K562 (cell line): Measurements from ENCODE around the gene NHSL2. TPM values are rescaled to one million over a fixed set of nuclear protein-coding genes. Genes with fewer than 3 reads are reported as not detected.

Experiments used
- ATAC-seq: fragments of 200-7000 bp; cut with Tn5 transposase; 3 replicates; pipeline ENCODE4 v1.9.1; 2020; ENCODE audit warnings: moderate library complexity
- BruUV-seq: library from RNA; stranded (reverse); fragments of 400-500 nt; replicated peaks from 2 replicates; lab custom pipeline; 2021; lab: Mats Ljungman, UMichigan
- CTCF ChIA-PET: fragments of 300-600 bp; formaldehyde crosslinking; extraction: SDS; loops from one replicate; lab custom pipeline; 2021; ENCODE audit warnings: low intra/inter-chr PET ratio; lab: Yijun Ruan, JAX
- POLR2A ChIA-PET: fragments of 300-600, 350-650 bp; sonication (Branson Sonifier 250); formaldehyde crosslinking; extraction: SDS; loops from one replicate; lab custom pipeline; 2021; ENCODE audit warnings: antibody characterized with exemption, inconsistent platforms; lab: Yijun Ruan, JAX
- DNase-seq, 4 experiments: peaks; one replicate each; pipeline versions ENCODE4 v3.0.0 to v3.0.0-alpha.2; 2011 to 2018; ENCODE audit warnings: low spot score in 3 of 4, mixed read lengths in 3 of 4; ENCODE audit errors: extremely low read depth in 1 of 4
- FAIRE-seq: peaks from 2 replicates; lab custom pipeline; 2011; peaks lifted over from hg19 to GRCh38; lab: Jason Lieb, UNC
- H2AFZ ChIP-seq: 2 replicates; pipeline ENCODE4 v1.6.0; 2011; ENCODE audit warnings: low read depth, low read length, control low read depth, inconsistent platforms
- H3K27ac ChIP-seq: fragments of 200-600 bp; 3 replicates; pipeline ENCODE4 v1.8.0; 2011; ENCODE audit warnings: low read depth, mild to moderate bottlenecking, control low read depth, inconsistent platforms, low read length, moderate library complexity, mixed read lengths; ENCODE audit errors: extremely low read depth
- H3K27me3 ChIP-seq, 2 experiments: fragments of 300-600 bp in 1 of 2; 2 replicates in 1 of 2; 3 replicates in 1 of 2; pipeline versions ENCODE4 v1.6.0 to v1.8.0; 2011; ENCODE audit warnings: inconsistent platforms in 2 of 2, low read length in 2 of 2, mild to moderate bottlenecking in 1 of 2, mixed read lengths in 1 of 2, moderate library complexity in 1 of 2; ENCODE audit not compliant: control insufficient read depth in 2 of 2, insufficient read depth in 2 of 2
- H3K36me3 ChIP-seq: fragments of 300-600 bp; 3 replicates; pipeline ENCODE4 v1.8.0; 2011; ENCODE audit warnings: mild to moderate bottlenecking, low read length, inconsistent platforms; ENCODE audit not compliant: control insufficient read depth, insufficient read depth
- H3K4me1 ChIP-seq, 2 experiments: fragments of 200-600 bp in 1 of 2; replicated peaks in 1 of 2; 2 replicates in 1 of 2; 3 replicates in 1 of 2; pipeline versions ENCODE4 v1.5.1 to v1.8.0; 2011; ENCODE audit warnings: inconsistent platforms in 2 of 2, low read length in 2 of 2, mild to moderate bottlenecking in 1 of 2, mixed read lengths in 1 of 2, moderate library complexity in 1 of 2; ENCODE audit not compliant: control insufficient read depth in 2 of 2, insufficient read depth in 2 of 2
- H3K4me2 ChIP-seq: 2 replicates; pipeline ENCODE4 v1.6.1; 2011; ENCODE audit warnings: low read length, control low read depth, inconsistent platforms, mixed read lengths; ENCODE audit not compliant: insufficient read depth
- H3K4me3 ChIP-seq: fragments of 200-600 bp; sonication (generic), shearing (Covaris generic); 2 replicates; pipeline ENCODE4 v1.5.1; 2016; ENCODE audit warnings: control low read depth, inconsistent platforms
- H3K79me2 ChIP-seq: fragments of 200-600 bp; 3 replicates; pipeline ENCODE4 v1.8.0; 2011; ENCODE audit warnings: low read length, inconsistent platforms; ENCODE audit not compliant: control insufficient read depth, insufficient read depth
- H3K9ac ChIP-seq, 2 experiments: 2 replicates each; pipeline versions ENCODE4 v1.6.0 to v1.6.1; 2011; ENCODE audit warnings: low read depth in 2 of 2, low read length in 2 of 2, control low read depth in 1 of 2, inconsistent platforms in 1 of 2, mild to moderate bottlenecking in 1 of 2, mixed read lengths in 1 of 2; ENCODE audit not compliant: insufficient read depth in 1 of 2
- H3K9me1 ChIP-seq: one replicate; pipeline ENCODE4 v1.6.0; 2011; ENCODE audit warnings: inconsistent platforms, mild to moderate bottlenecking, low read length, moderate library complexity; ENCODE audit not compliant: control insufficient read depth, insufficient read depth
- H3K9me3 ChIP-seq: replicated peaks from 2 replicates; pipeline ENCODE4 v1.5.1; 2011; ENCODE audit warnings: low read depth, low read length, inconsistent platforms; ENCODE audit not compliant: control insufficient read depth, insufficient read depth
- H4K20me1 ChIP-seq: replicated peaks from 2 replicates; pipeline ENCODE4 v1.6.1; 2011; ENCODE audit warnings: low read length, inconsistent platforms, mixed read lengths; ENCODE audit not compliant: control insufficient read depth, insufficient read depth
- ASH1L ChIP-seq: fragments of 450-650 bp; IDR thresholded peaks from 2 replicates; pipeline ENCODE4 v1.6.1; 2018; ENCODE audit warnings: borderline replicate concordance, mild to moderate bottlenecking, low read depth; ENCODE audit not compliant: partially characterized antibody
- CC2D1A ChIP-seq: fragments of 450-650 bp; IDR thresholded peaks from 2 replicates; pipeline ENCODE4 v1.6.1; 2017; ENCODE audit warnings: mild to moderate bottlenecking
- CEBPG ChIP-seq, 3 experiments: fragments of 200-800 bp in 1 of 3; sonication (Bioruptor generic) in 1 of 3; sonication (generic) in 1 of 3; formaldehyde crosslinking in 1 of 3; IDR thresholded peaks in 2 of 3; conservative IDR thresholded peaks in 1 of 3; 2 replicates each; pipeline versions ENCODE4 v1.6.1 to v1.8.0; 2016 to 2022; ENCODE audit warnings: missing compliant biosample characterization in 2 of 3, missing genetic modification characterization in 2 of 3, mild to moderate bottlenecking in 1 of 3, missing genetic modification reagents in 1 of 3
- DLX4 ChIP-seq: fragments of 250-450 bp; sonication (Bioruptor Pico); IDR thresholded peaks from 2 replicates; pipeline ENCODE4 v1.6.1; 2021; ENCODE audit warnings: mild to moderate bottlenecking
- E2F1 ChIP-seq: sonication (generic); formaldehyde crosslinking; IDR thresholded peaks from 2 replicates; pipeline ENCODE4 v1.8.1; 2023; ENCODE audit warnings: mild to moderate bottlenecking, missing genetic modification reagents, moderate library complexity
- SRSF1 ChIP-seq: fragments of 200-400 bp; formaldehyde crosslinking; IDR thresholded peaks from 2 replicates; pipeline ENCODE4 v1.6.1; 2017; ENCODE audit warnings: mild to moderate bottlenecking, low read depth, low read length, moderate library complexity
- ZBTB8A ChIP-seq: fragments of 450-650 bp; IDR thresholded peaks from 2 replicates; pipeline ENCODE4 v1.6.1; 2018; ENCODE audit warnings: mild to moderate bottlenecking, moderate library complexity; ENCODE audit not compliant: partially characterized antibody
- ZNF518B ChIP-seq: fragments of 250-450 bp; sonication (Bioruptor Pico); IDR thresholded peaks from 2 replicates; pipeline ENCODE4 v1.5.0; 2021; ENCODE audit warnings: mild to moderate bottlenecking, moderate library complexity
- ZNF592 ChIP-seq: fragments of 450-650 bp; IDR thresholded peaks from 2 replicates; pipeline ENCODE4 v1.6.1; 2017; ENCODE audit warnings: antibody characterized with exemption, mild to moderate bottlenecking
- WGBS: fragments of 100-300 bp; shearing (Covaris generic); methylation state at CpG from one replicate; pipeline ENCODE4 v1.1.6; 2016; ENCODE audit warnings: low coverage, mixed read lengths; ENCODE audit not compliant: insufficient coverage; ENCODE audit errors: missing lambda C conversion rate; 5-methylcytosine and 5-hydroxymethylcytosine counted together
- in situ Hi-C: fragments of 300-500 bp; cut with MboI; formaldehyde crosslinking; loops from 4 replicates; pipeline ENCODE4 v1.15.0; 2018; ENCODE audit warnings: inconsistent platforms, mixed read lengths
- intact Hi-C: fragments of 100-400 bp; cut with micrococcal nuclease; formaldehyde crosslinking; loops from 2 replicates; pipeline ENCODE4 v1.14.2; 2022
- polyA plus RNA-seq, 8 experiments: library from polyadenylated mRNA; depleted of rRNA in 4 of 8; stranded (reverse) in 5 of 8; unstranded in 3 of 8; fragments of >200 nt; fragmentation: Nextera tagmentation in 2 of 8; fragmentation: Illumina TruSeq in 1 of 8; extraction: Ambion mirVana in 2 of 8; extraction: Trizol in 1 of 8; gene quantifications; 2 replicates each; pipeline versions ENCODE4 v1.2.1 to v1.2.3, GENCODE V29; 2011 to 2014; ENCODE audit warnings: inconsistent platforms in 1 of 8, missing spikeins in 1 of 8
- total RNA-seq, 7 experiments: library from RNA; depleted of rRNA in 6 of 7; stranded (reverse); fragments of >200 nt in 6 of 7; fragmentation: Illumina TruSeq in 2 of 7; extraction: Trizol in 2 of 7; gene quantifications; 2 replicates each; pipeline versions ENCODE4 v1.2.1 to v1.2.3, GENCODE V29; 2011 to 2021; ENCODE audit warnings: low replicate concordance in 1 of 7

NHSL2 gene
- total and polyA plus RNA-seq, 9 of the 15 experiments (the other 6 are each of a cell fraction or from before 2014, with no cell fraction given): 0.02 TPM; not detected in 8

- Histone ChIP-seq H3K27me3 (peaks cover 5 to 81% of the 10 kb centered on the region in 2 experiments; a peak in 4 of 5 replicates), H2AFZ (no peak overlapping the region), H3K9me3 (no peaks in the 10 kb centered on the region), H3K9ac (no peak overlapping the region), H3K4me1 (peaks cover 0 to 11% of the 10 kb centered on the region in 2 experiments; a peak in 1 of 5 replicates), H3K36me3 (no peaks in the 10 kb centered on the region), H3K27ac (no peak overlapping the region), H3K79me2 (no peaks in the 10 kb centered on the region), H3K9me1 (no peaks in the 10 kb centered on the region), H3K4me2 (no peak overlapping the region), H4K20me1 (no peaks in the 10 kb centered on the region; the same call in 1 of the 2 replicates), H3K4me3 (no peak overlapping the region)
- intact Hi-C loops (no loop called here), in situ Hi-C loops (loop anchor here (25.0 kb wide), 1 partner anchor 209 kb away; the partner anchor contains the start of gene LOC101059915)
- ChIA-PET CTCF (no interaction called here), POLR2A (no interaction called here)
- BruUV-seq: no TSS peak
- FAIRE-seq (no peak), DNase-seq (no peak), ATAC-seq (no peak)
- WGBS: 3% methylated on average over 6 of the region's 6 CpGs
- TF ChIP-seq ZNF518B (CRISPR knock-in tag) (no peak), ZNF592 (no peak), E2F1 (CRISPR knock-in tag) (no peak), SRSF1 (no peak), ZBTB8A (no peak), DLX4 (CRISPR knock-in tag) (no peak), CEBPG (CRISPR knock-in tag; IDR thresholded peaks at IDR 0.05) (no peak), CEBPG (tag; conservative IDR thresholded peaks at IDR 0.05 in 1 of 2, IDR thresholded peaks at IDR 0.05 in 1 of 2) (no peak), ASH1L (no peak), CC2D1A (no peak)
Measured at GRCh38 chrX:71871367-71871766, 39.3 kb upstream of the NHSL2 start.
